ENCODE data around the gene ARL4C.
A peak's percentile ranks its signal among the peaks of the same experiment; 100 is the strongest.

ARL4C gene

GRCh38 chr2:234502919-234503285, 6.0 kb upstream of the ARL4C start:
- DNase-seq (ENCODE audit: insufficient read length, low spot score) = no peak
- TF ChIP-seq SPI1 (IDR thresholded peaks at IDR 0.05; ENCODE audit: low read depth, low read length) (no peak), TAF1 (IDR thresholded peaks at IDR 0.05; ENCODE audit: low read depth, low read length) (no peak), PAX5 (IDR thresholded peaks at IDR 0.05; ENCODE audit: insufficient read depth, low read length, severe bottlenecking) (no peak), POU2F2 (IDR thresholded peaks at IDR 0.05; ENCODE audit: low read depth, low read length) (no peak), POLR2A (IDR thresholded peaks at IDR 0.05; ENCODE audit: low read depth, low read length) (no peak), POLR2AphosphoS5 (IDR thresholded peaks at IDR 0.05; ENCODE audit: low read depth, low read length) (no peak)
- FAIRE-seq = no peak

DNA sequence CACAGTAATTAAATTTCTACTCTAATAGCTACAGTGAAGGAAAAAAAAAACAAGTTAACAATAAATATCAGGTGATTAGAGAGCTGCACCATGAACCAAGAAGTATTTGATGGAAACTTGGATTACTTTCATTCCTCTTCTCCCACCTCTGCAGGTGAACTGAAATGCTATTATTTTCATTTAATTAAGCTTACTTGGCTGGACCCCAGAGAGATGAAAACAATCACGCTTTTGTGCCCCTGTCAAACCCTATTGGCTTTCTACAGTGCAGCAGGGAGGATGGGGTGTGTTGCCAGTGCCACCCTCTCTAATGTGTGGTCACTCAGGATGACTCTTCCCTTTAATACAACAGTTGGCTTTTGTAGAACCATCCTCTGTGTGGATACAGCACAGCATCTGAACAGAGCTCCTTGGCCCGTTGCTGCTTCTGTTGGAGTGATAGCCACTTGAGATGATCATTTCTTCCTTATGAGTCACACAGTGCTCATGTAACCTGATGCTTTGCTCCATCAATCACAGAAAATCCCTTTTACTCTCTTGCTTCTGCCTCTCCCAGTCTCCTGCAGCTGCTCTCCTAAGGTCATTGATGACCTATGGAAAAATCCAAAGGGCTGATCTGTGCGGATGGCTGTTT, 5.5 kb upstream of the ARL4C start:
- TF ChIP-seq POU2F2 (IDR thresholded peaks at IDR 0.05; ENCODE audit: low read depth, low read length) (no peak), POLR2AphosphoS5 (IDR thresholded peaks at IDR 0.05; ENCODE audit: low read depth, low read length) (no peak), TAF1 (IDR thresholded peaks at IDR 0.05; ENCODE audit: low read depth, low read length) (no peak), SPI1 (IDR thresholded peaks at IDR 0.05; ENCODE audit: low read depth, low read length) (no peak)
- DNase-seq (ENCODE audit: insufficient read length, low spot score) = no peak
- FAIRE-seq = no peak

DNA sequence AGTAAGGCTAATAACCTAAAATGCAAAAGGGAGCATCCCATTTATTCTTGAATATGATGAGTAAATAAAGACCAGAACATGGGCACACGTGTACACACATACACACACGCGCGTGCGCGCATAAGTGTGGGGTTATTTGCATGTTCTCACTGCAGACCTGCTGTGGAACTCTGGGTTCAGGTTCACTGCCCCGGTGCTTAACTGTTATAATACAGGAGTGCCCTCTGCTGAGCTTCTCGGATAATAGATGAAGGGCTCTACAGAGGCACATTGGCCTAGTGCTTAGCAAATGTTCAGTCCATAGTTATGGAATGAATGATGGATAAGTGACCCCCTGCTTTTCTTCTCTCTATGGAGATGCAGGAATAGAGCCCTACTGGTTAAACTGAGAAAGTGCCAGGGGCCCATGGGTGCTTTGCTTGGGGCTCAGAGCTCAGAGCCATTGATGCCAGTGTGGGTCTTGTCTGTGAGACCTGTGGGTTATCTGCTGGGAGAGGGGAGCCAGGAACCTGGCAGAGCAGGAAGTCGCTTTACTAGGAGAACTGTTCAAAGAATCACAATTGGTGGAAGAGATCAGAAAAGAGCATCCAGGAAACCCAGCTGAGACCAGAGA, 3.6 kb upstream of the ARL4C start:
- TF ChIP-seq POLR2A (IDR thresholded peaks at IDR 0.05; ENCODE audit: low read depth, low read length) = no peak
- peak; percentile 94 for TF ChIP-seq PAX5 (IDR thresholded peaks at IDR 0.05; ENCODE audit: insufficient read depth, low read length, severe bottlenecking)
- no peak for TF ChIP-seq TAF1 (IDR thresholded peaks at IDR 0.05; ENCODE audit: low read depth, low read length)
- no peak for TF ChIP-seq POLR2AphosphoS5 (IDR thresholded peaks at IDR 0.05; ENCODE audit: low read depth, low read length)
- TF ChIP-seq POU2F2 (IDR thresholded peaks at IDR 0.05; ENCODE audit: low read depth, low read length) = peak; percentile 93
- no peak for TF ChIP-seq SPI1 (IDR thresholded peaks at IDR 0.05; ENCODE audit: low read depth, low read length)
- FAIRE-seq = peak; percentile 77
- DNase-seq (ENCODE audit: insufficient read length, low spot score) = no peak

- FAIRE-seq (no peak), DNase-seq (ENCODE audit: insufficient read length, low spot score) (no peak)
- TF ChIP-seq POLR2AphosphoS5 (IDR thresholded peaks at IDR 0.05; ENCODE audit: low read depth, low read length) = no peak
- no peak for TF ChIP-seq POU2F2 (IDR thresholded peaks at IDR 0.05; ENCODE audit: low read depth, low read length)
- TF ChIP-seq POLR2A (IDR thresholded peaks at IDR 0.05; ENCODE audit: low read depth, low read length) = no peak
- no peak for TF ChIP-seq SPI1 (IDR thresholded peaks at IDR 0.05; ENCODE audit: low read depth, low read length)
- no peak for TF ChIP-seq PAX5 (IDR thresholded peaks at IDR 0.05; ENCODE audit: insufficient read depth, low read length, severe bottlenecking)
- TF ChIP-seq TAF1 (IDR thresholded peaks at IDR 0.05; ENCODE audit: low read depth, low read length) = no peak
Measured at GRCh38 chr2:234497594-234498235, 834 bp upstream of the ARL4C start.

DNA sequence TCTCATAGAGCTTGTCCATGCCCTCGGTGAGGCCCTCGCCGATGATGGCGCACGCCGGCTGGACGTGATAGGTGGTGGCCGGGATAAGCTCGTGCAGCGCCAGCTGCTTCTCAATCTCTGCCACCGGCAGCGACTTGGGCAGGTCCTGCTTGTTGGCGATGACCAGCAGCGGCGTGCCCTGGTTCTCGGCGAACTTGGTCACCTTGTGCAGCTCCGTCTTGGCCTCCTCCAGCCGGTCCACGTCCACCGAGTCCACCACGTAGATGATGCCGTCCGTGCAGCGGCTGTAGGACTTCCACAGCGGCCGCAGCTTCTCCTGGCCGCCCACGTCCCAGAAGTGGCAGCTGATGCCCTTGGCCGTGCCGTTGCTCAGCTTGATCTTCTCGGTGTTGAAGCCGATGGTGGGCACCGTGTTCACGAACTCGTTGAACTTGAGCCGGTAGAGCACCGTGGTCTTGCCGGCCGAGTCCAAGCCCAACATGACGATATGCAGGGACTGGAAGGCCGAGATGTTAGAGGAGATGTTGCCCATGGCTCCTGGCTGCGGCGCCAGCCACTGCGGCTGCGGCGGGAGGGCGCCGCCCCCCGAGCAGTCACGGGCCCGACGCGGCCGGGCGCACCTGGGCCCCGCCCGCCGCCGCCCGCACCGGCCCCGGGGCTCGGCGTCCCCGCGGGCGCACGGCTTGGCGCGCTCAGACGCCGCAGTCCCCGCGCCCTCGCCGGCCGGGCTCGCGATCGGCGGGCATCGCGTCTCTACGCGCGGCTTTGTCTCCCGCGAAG, 636 bp downstream of the ARL4C start:
- FAIRE-seq = no peak
- no peak for TF ChIP-seq PAX5 (IDR thresholded peaks at IDR 0.05; ENCODE audit: insufficient read depth, low read length, severe bottlenecking)
- no peak for TF ChIP-seq SPI1 (IDR thresholded peaks at IDR 0.05; ENCODE audit: low read depth, low read length)
- TF ChIP-seq POLR2A (IDR thresholded peaks at IDR 0.05; ENCODE audit: low read depth, low read length) = no peak
- no peak for TF ChIP-seq POU2F2 (IDR thresholded peaks at IDR 0.05; ENCODE audit: low read depth, low read length)
- no peak for TF ChIP-seq POLR2AphosphoS5 (IDR thresholded peaks at IDR 0.05; ENCODE audit: low read depth, low read length)
- no peak for TF ChIP-seq TAF1 (IDR thresholded peaks at IDR 0.05; ENCODE audit: low read depth, low read length)
- DNase-seq (ENCODE audit: insufficient read length, low spot score) = no peak

DNA sequence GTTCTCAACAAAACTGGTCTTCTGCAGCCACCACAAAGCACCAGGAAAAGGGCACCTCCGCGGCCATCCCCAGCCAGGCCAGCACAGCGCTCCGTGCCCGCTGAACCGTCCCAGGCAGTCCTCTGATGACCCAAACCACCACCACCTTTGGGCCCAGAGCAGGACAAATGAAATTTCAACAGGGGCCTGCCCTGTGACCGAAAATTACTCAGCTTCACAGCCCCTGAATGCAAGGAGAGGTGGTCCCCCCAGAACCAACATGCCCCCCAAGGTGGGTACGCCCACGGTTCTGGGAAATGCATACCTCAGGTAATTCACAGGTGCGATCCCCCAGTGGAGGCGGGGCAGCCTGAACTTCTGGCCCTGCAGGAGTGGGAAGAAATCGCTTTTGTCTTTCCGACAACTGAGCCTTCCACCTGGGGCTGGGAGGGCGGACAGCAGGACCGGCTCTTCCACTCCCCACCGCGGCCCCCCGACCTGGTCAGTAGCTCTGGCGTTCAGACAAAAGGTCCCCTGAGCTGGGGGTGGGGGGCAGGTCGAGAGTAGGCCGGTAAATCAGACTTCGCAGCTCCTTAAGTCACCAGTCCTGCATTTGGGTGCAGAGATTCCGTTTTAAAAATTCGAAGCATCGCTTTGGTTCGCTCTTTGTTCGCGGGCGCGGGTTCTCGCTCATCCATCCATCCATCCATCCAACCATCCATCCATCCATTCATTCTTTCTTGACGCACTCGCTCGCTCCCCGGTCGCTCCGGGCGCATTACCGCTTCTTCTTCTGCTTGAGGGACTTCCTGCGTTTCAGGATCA, 1.4 kb downstream of the ARL4C start:
- DNase-seq (ENCODE audit: insufficient read length, low spot score) = no peak
- no peak for FAIRE-seq
- TF ChIP-seq PAX5 (IDR thresholded peaks at IDR 0.05; ENCODE audit: insufficient read depth, low read length, severe bottlenecking) (no peak), POLR2A (IDR thresholded peaks at IDR 0.05; ENCODE audit: low read depth, low read length) (no peak), SPI1 (IDR thresholded peaks at IDR 0.05; ENCODE audit: low read depth, low read length) (no peak), POU2F2 (IDR thresholded peaks at IDR 0.05; ENCODE audit: low read depth, low read length) (no peak), TAF1 (IDR thresholded peaks at IDR 0.05; ENCODE audit: low read depth, low read length) (no peak), POLR2AphosphoS5 (IDR thresholded peaks at IDR 0.05; ENCODE audit: low read depth, low read length) (no peak)

DNA sequence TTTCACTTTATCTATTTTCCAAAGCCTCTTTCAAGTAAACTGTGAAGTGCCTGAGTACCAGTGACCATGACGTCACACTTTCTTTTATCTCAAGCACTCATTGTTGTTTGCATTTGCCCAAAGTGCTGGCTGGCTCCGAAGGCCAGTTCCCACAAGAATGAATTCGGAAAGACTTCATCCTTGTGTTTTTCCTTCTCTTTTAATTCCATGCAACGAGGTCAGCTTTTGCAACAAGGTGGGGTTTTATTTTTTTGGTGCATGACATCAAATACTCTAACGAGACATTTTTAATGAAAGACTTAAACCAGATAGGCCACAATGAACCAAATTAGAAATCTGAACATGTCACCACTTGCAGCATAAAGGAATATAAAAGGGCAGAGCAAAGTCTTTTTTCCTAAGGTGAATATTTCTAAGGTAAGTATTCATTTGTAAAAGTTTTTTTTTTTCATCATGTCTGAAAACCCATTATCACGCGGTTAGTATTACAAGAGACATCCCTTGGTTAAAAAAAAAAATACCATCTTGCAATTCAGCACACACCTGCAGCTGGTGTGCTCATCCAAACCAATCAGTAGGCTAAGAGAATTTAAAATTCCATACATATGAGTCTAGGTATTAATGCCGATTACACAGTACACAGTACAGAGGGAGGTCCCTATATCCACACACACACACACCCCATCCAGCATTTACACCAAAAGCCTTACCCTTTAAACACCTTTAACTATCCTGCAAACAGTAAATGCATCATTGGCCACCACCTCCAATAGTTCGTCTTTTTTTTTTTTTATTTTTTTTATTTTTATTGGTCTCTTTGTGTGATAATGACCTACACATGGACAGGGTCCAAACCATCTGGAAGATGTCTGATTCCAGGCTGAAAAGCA, 2.3 kb downstream of the ARL4C start:
- no peak for TF ChIP-seq TAF1 (IDR thresholded peaks at IDR 0.05; ENCODE audit: low read depth, low read length)
- TF ChIP-seq POU2F2 (IDR thresholded peaks at IDR 0.05; ENCODE audit: low read depth, low read length) = no peak
- no peak for TF ChIP-seq POLR2AphosphoS5 (IDR thresholded peaks at IDR 0.05; ENCODE audit: low read depth, low read length)
- TF ChIP-seq POLR2A (IDR thresholded peaks at IDR 0.05; ENCODE audit: low read depth, low read length) = no peak
- TF ChIP-seq PAX5 (IDR thresholded peaks at IDR 0.05; ENCODE audit: insufficient read depth, low read length, severe bottlenecking) = no peak
- no peak for TF ChIP-seq SPI1 (IDR thresholded peaks at IDR 0.05; ENCODE audit: low read depth, low read length)
- FAIRE-seq = no peak
- DNase-seq (ENCODE audit: insufficient read length, low spot score) = no peak

DNA sequence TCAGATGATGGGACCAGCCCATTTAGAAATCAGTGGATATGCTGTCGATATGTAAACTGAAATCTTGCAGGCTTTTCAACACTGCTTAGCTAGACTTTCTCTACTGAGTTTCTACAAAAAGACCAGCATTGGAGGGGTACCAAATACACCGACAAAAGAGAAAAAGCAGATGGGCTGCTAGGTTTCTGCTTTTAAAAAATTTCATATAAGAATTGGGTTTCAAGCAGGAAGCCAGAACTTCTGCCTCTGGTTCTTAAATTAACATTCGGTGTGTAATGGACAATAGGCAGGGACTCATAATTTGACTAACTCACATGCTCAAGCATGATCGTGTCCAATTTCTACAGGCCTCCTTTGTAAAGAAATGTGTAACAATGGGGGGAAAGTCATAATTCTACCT, 3.1 kb downstream of the ARL4C start:
- no peak for TF ChIP-seq POLR2AphosphoS5 (IDR thresholded peaks at IDR 0.05; ENCODE audit: low read depth, low read length)
- TF ChIP-seq PAX5 (IDR thresholded peaks at IDR 0.05; ENCODE audit: insufficient read depth, low read length, severe bottlenecking) = no peak
- TF ChIP-seq POU2F2 (IDR thresholded peaks at IDR 0.05; ENCODE audit: low read depth, low read length) = no peak
- no peak for TF ChIP-seq POLR2A (IDR thresholded peaks at IDR 0.05; ENCODE audit: low read depth, low read length)
- TF ChIP-seq TAF1 (IDR thresholded peaks at IDR 0.05; ENCODE audit: low read depth, low read length) = no peak
- TF ChIP-seq SPI1 (IDR thresholded peaks at IDR 0.05; ENCODE audit: low read depth, low read length) = no peak
- DNase-seq (ENCODE audit: insufficient read length, low spot score) (no peak), FAIRE-seq (no peak)
